Fibroblast of lung (primary cell): ENCODE measurements around the gene HBE1. TPM values are rescaled to one million over a fixed set of nuclear protein-coding genes. Genes with fewer than 3 reads are reported as not detected.
"Not testable (repeated sequence)": the region's sequence is repeated elsewhere in the genome, so short reads cannot be mapped to it uniquely, and the experiment has no call there.

Source experiments
- DNase-seq, 2 donors: peaks; one replicate each; pipeline versions ENCODE4 v3.0.0 to v3.0.0-alpha.2; 2010; ENCODE audit warnings: low read depth in 2 of 2
- H2AFZ ChIP-seq: 2 replicates; pipeline ENCODE4 v1.5.1; 2012; ENCODE audit warnings: low read length, control low read depth, inconsistent platforms
- H3K27ac ChIP-seq: 2 replicates; pipeline ENCODE4 v1.5.1; 2011; ENCODE audit warnings: low read length, control low read depth; ENCODE audit not compliant: insufficient read depth
- H3K27me3 ChIP-seq: 2 replicates; pipeline ENCODE4 v1.5.1; 2011; ENCODE audit warnings: mild to moderate bottlenecking, low read length; ENCODE audit not compliant: control insufficient read depth, insufficient read depth
- H3K36me3 ChIP-seq: 2 replicates; pipeline ENCODE4 v1.5.1; 2011; ENCODE audit warnings: low read length; ENCODE audit not compliant: control insufficient read depth, insufficient read depth
- H3K4me1 ChIP-seq: 2 replicates; pipeline ENCODE4 v1.5.1; 2011; ENCODE audit warnings: low read length; ENCODE audit not compliant: control insufficient read depth, insufficient read depth; ENCODE audit errors: extremely low read depth
- H3K4me2 ChIP-seq: 2 replicates; pipeline ENCODE4 v1.5.1; 2011; ENCODE audit warnings: low read length, control low read depth; ENCODE audit not compliant: insufficient read depth; ENCODE audit errors: extremely low read depth
- H3K4me3 ChIP-seq, 4 experiments: fragments of 200-600 bp in 1 of 4; sonication (generic) in 1 of 4; replicated peaks in 1 of 4; 2 replicates each; pipeline ENCODE4 v1.5.1; 2011 to 2016; ENCODE audit warnings: low read length in 4 of 4, low read depth in 3 of 4, mild to moderate bottlenecking in 3 of 4, control low read depth in 2 of 4, inconsistent platforms in 1 of 4, mixed read lengths in 1 of 4; ENCODE audit not compliant: insufficient read depth in 1 of 4; ENCODE audit errors: control extremely low read depth in 1 of 4
- H3K79me2 ChIP-seq: 2 replicates; pipeline ENCODE4 v1.5.1; 2012; ENCODE audit warnings: mild to moderate bottlenecking, low read length, inconsistent platforms; ENCODE audit not compliant: control insufficient read depth, insufficient read depth
- H3K9ac ChIP-seq: 2 replicates; pipeline ENCODE4 v1.5.1; 2011; ENCODE audit warnings: mild to moderate bottlenecking, low read length, control low read depth; ENCODE audit not compliant: insufficient read depth
- H3K9me3 ChIP-seq: 2 replicates; pipeline ENCODE4 v1.5.1; 2012; ENCODE audit warnings: low read depth, low read length; ENCODE audit not compliant: control insufficient read depth, insufficient read depth
- H4K20me1 ChIP-seq: 2 replicates; pipeline ENCODE4 v1.5.1; 2011; ENCODE audit warnings: low read length; ENCODE audit not compliant: control insufficient read depth, insufficient read depth; ENCODE audit errors: extremely low read depth
- EZH2 ChIP-seq: IDR thresholded peaks from 2 replicates; pipeline ENCODE4 v1.5.1; 2012; ENCODE audit warnings: low read length, control low read depth, mild to moderate bottlenecking; ENCODE audit errors: missing control alignments
- polyA plus RNA-seq, 2 donors: library from polyadenylated mRNA; depleted of rRNA in 1 of 2; stranded (reverse) in 1 of 2; unstranded in 1 of 2; fragments of >200 nt; gene quantifications; 2 replicates each; pipeline ENCODE4 v1.2.1, GENCODE V29; 2011 to 2012; ENCODE audit warnings: missing spikeins in 1 of 2
- total RNA-seq: library from RNA; depleted of rRNA; stranded (reverse); fragments of >200 nt; gene quantifications from 2 replicates; pipeline ENCODE4 v1.2.1, GENCODE V29; 2014
- TF ChIP-seq, protein P1 (sequence below), 2 donors: IDR thresholded peaks in 1 of 2; conservative IDR thresholded peaks in 1 of 2; 1 replicate in 1 of 2; 2 replicates in 1 of 2; pipeline ENCODE4 v1.5.1; 2011 to 2012; ENCODE audit warnings: low read length in 2 of 2, control low read depth in 1 of 2, inconsistent platforms in 1 of 2, low read depth in 1 of 2, mild to moderate bottlenecking in 1 of 2

HBE1 gene
- total and polyA plus RNA-seq, 2 donors (not counting 1 experiment from before 2014, with no cell fraction given), result 0.33 to 3.1 TPM

DNA sequence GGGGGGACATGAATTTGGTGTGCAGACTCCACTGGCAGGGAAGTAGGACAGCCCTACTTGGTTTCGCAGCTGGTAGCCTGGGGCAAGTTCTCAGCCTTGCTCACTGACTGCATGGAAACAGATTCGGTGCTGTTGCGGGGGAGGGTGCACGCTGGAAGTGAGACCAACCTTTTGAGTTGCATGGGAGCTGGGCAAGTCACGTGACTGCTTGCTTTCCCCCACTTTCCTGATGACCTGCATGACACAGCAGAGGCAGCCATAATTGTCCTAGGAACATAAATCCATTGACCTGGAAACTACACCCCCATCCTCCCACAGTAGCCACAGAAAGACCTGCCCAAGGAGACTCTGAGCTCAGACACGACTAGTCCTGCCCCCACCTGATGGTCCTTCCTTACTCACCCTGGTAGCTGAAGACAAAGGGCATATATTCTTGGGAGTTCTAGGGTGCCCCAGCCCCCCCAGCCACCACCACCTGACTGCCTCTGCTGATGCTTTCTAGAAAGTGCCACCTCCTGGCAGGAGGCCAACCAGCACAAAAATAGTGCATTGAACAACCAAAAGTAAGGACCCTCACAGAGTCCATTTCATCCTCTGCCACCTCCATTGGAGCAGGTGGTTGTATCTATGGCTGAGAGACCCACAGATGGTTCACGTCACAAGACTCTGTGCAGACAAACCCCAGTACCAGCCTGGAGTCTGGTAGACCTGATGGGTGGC is 11.0 kb downstream of the HBE1 start:
- Histone ChIP-seq H3K9me3 (no peaks in the 10 kb centered on the region), H2AFZ (no peak overlapping the region), H3K27me3 (no peaks in the 10 kb centered on the region), H3K79me2 (no peaks in the 10 kb centered on the region), H3K4me2 (no peak overlapping the region), H3K4me1 (no peaks in the 10 kb centered on the region), H3K9ac (no peak overlapping the region), H3K4me3 (no peak overlapping the region), H4K20me1 (no peaks in the 10 kb centered on the region), H3K27ac (no peak overlapping the region), H3K36me3 (no peaks in the 10 kb centered on the region)
- no peak for TF ChIP-seq EZH2
- DNase-seq, result no peak

DNA sequence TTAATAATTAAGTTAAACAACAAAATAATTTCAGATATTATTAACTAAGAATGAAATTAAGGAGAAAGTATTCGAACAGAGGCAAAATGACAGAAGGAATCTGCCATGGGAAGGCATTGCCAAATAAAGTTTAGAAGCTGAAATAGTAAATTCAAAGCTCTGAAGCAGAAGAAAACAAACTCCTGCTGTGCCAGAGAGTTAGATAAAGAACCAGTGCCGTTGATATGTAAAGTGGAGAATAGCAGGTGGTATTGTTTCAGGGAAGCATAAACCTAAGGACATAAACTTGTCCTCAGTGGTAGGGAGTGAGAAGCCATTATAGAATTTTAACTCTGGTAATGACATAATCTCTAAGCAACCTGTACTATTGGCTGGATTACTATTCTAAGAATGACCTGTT is 12.4 kb downstream of the HBE1 start:
- Histone ChIP-seq H2AFZ (no peak overlapping the region), H3K4me2 (no peak overlapping the region), H3K27me3 (no peaks in the 10 kb centered on the region), H4K20me1 (no peaks in the 10 kb centered on the region), H3K27ac (no peak overlapping the region), H3K4me1 (no peaks in the 10 kb centered on the region), H3K36me3 (no peaks in the 10 kb centered on the region), H3K79me2 (no peaks in the 10 kb centered on the region), H3K4me3 (no peak overlapping the region), H3K9me3 (no peaks in the 10 kb centered on the region), H3K9ac (no peak overlapping the region)
- TF ChIP-seq, protein P1, sequence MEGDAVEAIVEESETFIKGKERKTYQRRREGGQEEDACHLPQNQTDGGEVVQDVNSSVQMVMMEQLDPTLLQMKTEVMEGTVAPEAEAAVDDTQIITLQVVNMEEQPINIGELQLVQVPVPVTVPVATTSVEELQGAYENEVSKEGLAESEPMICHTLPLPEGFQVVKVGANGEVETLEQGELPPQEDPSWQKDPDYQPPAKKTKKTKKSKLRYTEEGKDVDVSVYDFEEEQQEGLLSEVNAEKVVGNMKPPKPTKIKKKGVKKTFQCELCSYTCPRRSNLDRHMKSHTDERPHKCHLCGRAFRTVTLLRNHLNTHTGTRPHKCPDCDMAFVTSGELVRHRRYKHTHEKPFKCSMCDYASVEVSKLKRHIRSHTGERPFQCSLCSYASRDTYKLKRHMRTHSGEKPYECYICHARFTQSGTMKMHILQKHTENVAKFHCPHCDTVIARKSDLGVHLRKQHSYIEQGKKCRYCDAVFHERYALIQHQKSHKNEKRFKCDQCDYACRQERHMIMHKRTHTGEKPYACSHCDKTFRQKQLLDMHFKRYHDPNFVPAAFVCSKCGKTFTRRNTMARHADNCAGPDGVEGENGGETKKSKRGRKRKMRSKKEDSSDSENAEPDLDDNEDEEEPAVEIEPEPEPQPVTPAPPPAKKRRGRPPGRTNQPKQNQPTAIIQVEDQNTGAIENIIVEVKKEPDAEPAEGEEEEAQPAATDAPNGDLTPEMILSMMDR (conservative IDR thresholded peaks at IDR 0.05 in 1 of 2, IDR thresholded peaks at IDR 0.05 in 1 of 2; ENCODE audit: low read depth in 1 of 2, low read length in 2 of 2), result no peak
- TF ChIP-seq EZH2, result no peak
- DNase-seq, result no peak

DNA sequence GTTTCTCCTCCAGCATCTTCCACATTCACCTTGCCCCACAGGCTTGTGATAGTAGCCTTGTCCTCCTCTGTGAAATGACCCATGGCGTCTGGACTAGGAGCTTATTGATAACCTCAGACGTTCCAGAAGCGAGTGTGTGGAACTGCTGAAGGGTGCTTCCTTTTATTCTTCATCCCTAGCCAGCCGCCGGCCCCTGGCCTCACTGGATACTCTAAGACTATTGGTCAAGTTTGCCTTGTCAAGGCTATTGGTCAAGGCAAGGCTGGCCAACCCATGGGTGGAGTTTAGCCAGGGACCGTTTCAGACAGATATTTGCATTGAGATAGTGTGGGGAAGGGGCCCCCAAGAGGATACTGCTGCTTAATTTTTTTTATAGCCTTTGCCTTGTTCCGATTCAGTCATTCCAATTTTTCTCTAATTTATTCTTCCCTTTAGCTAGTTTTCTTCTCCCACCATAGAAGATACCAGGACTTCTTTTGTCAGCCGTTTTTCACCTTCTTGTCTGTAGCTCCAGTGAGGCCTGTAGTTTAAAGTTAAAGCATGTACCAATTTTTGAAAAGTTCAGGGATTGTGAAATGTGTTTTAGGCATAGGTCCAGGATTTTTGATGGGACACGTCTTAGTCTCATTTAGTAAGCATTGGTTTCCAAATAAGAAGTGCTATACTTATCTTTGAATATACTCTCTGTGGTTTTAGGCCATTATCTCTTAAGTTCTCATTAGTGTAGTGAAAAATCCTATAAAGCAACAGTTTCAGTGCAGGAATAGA is 14.9 kb downstream of the HBE1 start, which contains the start of gene HBG2:
Gene HBG2, minus strand, starts transcription at position 136 of the 768 bp plus-strand sequence. Its CDS starts 53 bp downstream, at position 83.
- H3K9ac ChIP-seq, H3K36me3 ChIP-seq, H3K4me3 ChIP-seq, H3K27me3 ChIP-seq, H2AFZ ChIP-seq, H3K4me2 ChIP-seq, H3K4me1 ChIP-seq, H3K79me2 ChIP-seq, H3K27ac ChIP-seq, H3K9me3 ChIP-seq, H4K20me1 ChIP-seq: not testable (repeated sequence)
- DNase-seq, result peak in 1 of 2 donors; percentile 59

DNA sequence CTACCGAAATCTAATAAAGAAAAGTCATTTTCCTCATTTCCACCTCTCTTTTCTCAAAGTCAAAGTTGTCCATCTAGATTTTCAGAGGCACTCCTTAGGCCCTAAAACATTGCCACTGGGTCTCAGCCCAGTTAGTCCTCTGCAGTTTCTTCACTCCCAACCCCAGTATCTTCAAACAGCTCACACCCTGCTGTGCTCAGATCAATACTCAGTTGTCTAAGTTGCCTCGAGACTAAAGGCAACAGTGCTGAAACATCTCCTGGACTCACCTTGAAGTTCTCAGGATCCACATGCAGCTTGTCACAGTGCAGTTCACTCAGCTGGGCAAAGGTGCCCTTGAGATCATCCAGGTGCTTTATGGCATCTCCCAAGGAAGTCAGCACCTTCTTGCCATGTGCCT is 15.7 kb downstream of the HBE1 start:
- H3K4me2 ChIP-seq, H3K27me3 ChIP-seq, H3K9ac ChIP-seq, H3K4me1 ChIP-seq, H2AFZ ChIP-seq, H3K79me2 ChIP-seq, H3K9me3 ChIP-seq, H3K27ac ChIP-seq, H3K36me3 ChIP-seq, H4K20me1 ChIP-seq, DNase-seq, H3K4me3 ChIP-seq: not testable (repeated sequence)

GRCh38 chr11:5253440-5253839 is 16.3 kb downstream of the HBE1 start:
- H3K9me3 ChIP-seq, DNase-seq, H3K9ac ChIP-seq, H3K79me2 ChIP-seq, H4K20me1 ChIP-seq, H3K27me3 ChIP-seq, H2AFZ ChIP-seq, H3K4me1 ChIP-seq, H3K27ac ChIP-seq, H3K4me2 ChIP-seq, H3K36me3 ChIP-seq, H3K4me3 ChIP-seq: not testable (repeated sequence)
